HepG2 (cell line): ENCODE results near the gene FRG1. TPM values are rescaled to one million over a fixed set of nuclear protein-coding genes. Genes with fewer than 3 reads are reported as not detected.
"Not testable (repeated sequence)": the region's sequence is repeated elsewhere in the genome, so short reads cannot be mapped to it uniquely, and the experiment has no call there.

Experiments
- ATAC-seq: fragments of 200-7000 bp; cut with Tn5 transposase; 3 replicates; pipeline ENCODE4 v1.9.1; 2020; ENCODE audit warnings: mild to moderate bottlenecking, moderate library complexity
- BruUV-seq: library from RNA; stranded (reverse); fragments of 400-500 nt; replicated peaks from 2 replicates; lab custom pipeline; 2021; lab: Mats Ljungman, UMichigan
- CTCF ChIA-PET: fragments of 300-600 bp; formaldehyde crosslinking; extraction: SDS; loops from one replicate; lab custom pipeline; 2021; ENCODE audit warnings: low total read pairs, inconsistent platforms, low intra/inter-chr PET ratio; lab: Yijun Ruan, JAX
- POLR2A ChIA-PET: fragments of 350-600 bp; sonication (Branson Sonifier 250); formaldehyde crosslinking; loops from one replicate; lab custom pipeline; 2020; ENCODE audit warnings: antibody characterized with exemption, inconsistent platforms; lab: Yijun Ruan, JAX
- DNase-seq: peaks from one replicate; pipeline ENCODE4 v3.0.0-alpha.2; 2015; ENCODE audit warnings: low spot score
- FAIRE-seq: peaks from 3 replicates; lab custom pipeline; 2011; peaks lifted over from hg19 to GRCh38; lab: Jason Lieb, UNC
- H2AFZ ChIP-seq: one replicate; pipeline ENCODE4 v1.6.1; 2011; ENCODE audit warnings: low read length, inconsistent platforms
- H3K27ac ChIP-seq: fragments of 300-600 bp; 3 replicates; pipeline ENCODE4 v1.8.0; 2011; ENCODE audit warnings: mixed run types, mild to moderate bottlenecking, mixed read lengths, low read length, inconsistent platforms; ENCODE audit not compliant: insufficient read depth; ENCODE audit errors: extremely low read length
- H3K27me3 ChIP-seq, 2 experiments: fragments of 200-600 bp in 1 of 2; 2 replicates in 1 of 2; 3 replicates in 1 of 2; pipeline versions ENCODE4 v1.6.0 to v1.8.0; 2011; ENCODE audit warnings: low read length in 2 of 2, mild to moderate bottlenecking in 2 of 2, moderate library complexity in 2 of 2, inconsistent platforms in 1 of 2; ENCODE audit not compliant: insufficient read depth in 2 of 2, control insufficient read depth in 1 of 2
- H3K36me3 ChIP-seq, 2 experiments: fragments of 200-600 bp in 1 of 2; replicated peaks in 1 of 2; 2 replicates in 1 of 2; 3 replicates in 1 of 2; pipeline versions ENCODE4 v1.5.1 to v1.8.0; 2011; ENCODE audit warnings: low read length in 2 of 2, inconsistent platforms in 1 of 2; ENCODE audit not compliant: insufficient read depth in 2 of 2, control insufficient read depth in 1 of 2
- H3K4me1 ChIP-seq: 2 replicates; pipeline ENCODE4 v1.5.1; 2012; ENCODE audit warnings: low read length, inconsistent platforms; ENCODE audit not compliant: insufficient read depth
- H3K4me2 ChIP-seq: 2 replicates; pipeline ENCODE4 v1.6.0; 2011; ENCODE audit warnings: low read depth, low read length, inconsistent platforms
- H3K4me3 ChIP-seq, 3 experiments: fragments of 200-600 bp in 1 of 3; sonication (generic), shearing (Covaris generic) in 1 of 3; replicated peaks in 1 of 3; 2 replicates each; pipeline ENCODE4 v1.5.1; 2011 to 2016; ENCODE audit warnings: low read length in 3 of 3, inconsistent platforms in 2 of 3, low read depth in 2 of 3, mild to moderate bottlenecking in 2 of 3, control low read depth in 1 of 3, mixed read lengths in 1 of 3; ENCODE audit not compliant: insufficient read depth in 1 of 3
- H3K79me2 ChIP-seq: one replicate; pipeline ENCODE4 v1.6.1; 2011; ENCODE audit warnings: low read length, inconsistent platforms; ENCODE audit not compliant: insufficient read depth
- H3K9ac ChIP-seq: 2 replicates; pipeline ENCODE4 v1.6.0; 2011; ENCODE audit warnings: mild to moderate bottlenecking, low read depth, low read length, inconsistent platforms; ENCODE audit not compliant: insufficient read depth
- H3K9me3 ChIP-seq: 2 replicates; pipeline ENCODE4 v1.5.1; 2012; ENCODE audit warnings: mild to moderate bottlenecking, low read length
- H4K20me1 ChIP-seq: 2 replicates; pipeline ENCODE4 v1.6.0; 2011; ENCODE audit warnings: inconsistent platforms, mild to moderate bottlenecking, low read length, moderate library complexity; ENCODE audit not compliant: insufficient read depth
- NCOA1 ChIP-seq: sonication (generic); formaldehyde crosslinking; IDR thresholded peaks from 2 replicates; pipeline ENCODE4 v1.9.0; 2021; ENCODE audit warnings: missing genetic modification reagents
- SNRNP70 ChIP-seq: fragments of 200-400 bp; formaldehyde crosslinking; IDR thresholded peaks from 2 replicates; pipeline ENCODE4 v1.6.1; 2017; ENCODE audit warnings: mild to moderate bottlenecking, low read depth, low read length, moderate library complexity
- ZNF737 ChIP-seq: sonication (generic); formaldehyde crosslinking; IDR thresholded peaks from 2 replicates; pipeline ENCODE4 v1.5.0; 2020; ENCODE audit warnings: missing genetic modification reagents, mild to moderate bottlenecking, borderline replicate concordance
- ZNF776 ChIP-seq: sonication (generic); formaldehyde crosslinking; IDR thresholded peaks from 2 replicates; pipeline ENCODE4 v1.4.0; 2020; ENCODE audit warnings: mild to moderate bottlenecking, missing genetic modification reagents
- WGBS: methylation state at CpG from one replicate; pipeline ENCODE4 v1.1.6; 2017; ENCODE audit warnings: low lambda C conversion rate; 5-methylcytosine and 5-hydroxymethylcytosine counted together
- in situ Hi-C: cut with HindIII; loops from 2 replicates; pipeline ENCODE4 v1.10.0; 2017; ENCODE audit warnings: low pct_unique_long_range_greater_than_20kb; ENCODE audit not compliant: extremely low pct_ligation_motif_present
- intact Hi-C: fragments of 100-400 bp; cut with micrococcal nuclease; formaldehyde crosslinking; loops from one replicate; pipeline ENCODE4 v1.10.0; 2022; ENCODE audit not compliant: unreplicated experiment
- polyA plus RNA-seq, 8 experiments: library from polyadenylated mRNA; depleted of rRNA in 3 of 8; stranded (reverse) in 7 of 8; unstranded in 1 of 8; fragments of >200 nt; fragmentation: Illumina TruSeq in 4 of 8; extraction: Trizol in 4 of 8; gene quantifications; 2 replicates each; pipeline versions ENCODE4 v1.2.1 to v1.2.3, GENCODE V29; 2011 to 2016; ENCODE audit warnings: low read depth in 4 of 8, missing spikeins in 1 of 8, mixed read lengths in 1 of 8; ENCODE audit not compliant: insufficient read depth in 1 of 8
- total RNA-seq, 5 experiments: library from RNA; depleted of rRNA; stranded (reverse); fragments of >200 nt; fragmentation: Illumina TruSeq; extraction: Trizol; gene quantifications; 2 replicates each; pipeline ENCODE4 v1.2.3, GENCODE V29; 2016; ENCODE audit warnings: low read depth in 1 of 5
- TF ChIP-seq, protein P1 (sequence below): sonication (generic); formaldehyde crosslinking; IDR thresholded peaks from 2 replicates; pipeline ENCODE4 v1.5.0; 2020; ENCODE audit warnings: missing genetic modification reagents
- TF ChIP-seq, protein P2 (sequence below): sonication (generic); formaldehyde crosslinking; IDR thresholded peaks from 2 replicates; pipeline ENCODE4 v1.4.0; 2020; ENCODE audit warnings: mild to moderate bottlenecking, missing genetic modification reagents, borderline replicate concordance

Gene FRG1
- total and polyA plus RNA-seq, 2 of the 13 experiments (the other 11 are each of a cell fraction or from before 2014, with no cell fraction given) = 5.7 to 42.6 TPM

- in situ Hi-C loops = no loop called here
- no peak for DNase-seq
- intact Hi-C loops = no loop called here
- 1% methylated on average over 3 of the region's 3 CpGs for WGBS
- Histone ChIP-seq H3K4me2 (no peak overlapping the region), H3K27ac (no peak overlapping the region), H3K4me1 (no peaks in the 10 kb centered on the region), H3K9me3 (no peaks in the 10 kb centered on the region), H4K20me1 (no peaks in the 10 kb centered on the region), H3K4me3 (no peak overlapping the region), H3K36me3 (no peaks in the 10 kb centered on the region), H3K27me3 (no peaks in the 10 kb centered on the region), H3K79me2 (no peaks in the 10 kb centered on the region), H2AFZ (no peak overlapping the region), H3K9ac (no peak overlapping the region)
- no TSS peak for BruUV-seq
- FAIRE-seq = no peak
- CTCF ChIA-PET = no interaction called here
- TF ChIP-seq ZNF776 (no peak), NCOA1 (CRISPR knock-in tag) (no peak), ZNF737 (CRISPR knock-in tag) (no peak), SNRNP70 (no peak)
- TF ChIP-seq, protein P1, sequence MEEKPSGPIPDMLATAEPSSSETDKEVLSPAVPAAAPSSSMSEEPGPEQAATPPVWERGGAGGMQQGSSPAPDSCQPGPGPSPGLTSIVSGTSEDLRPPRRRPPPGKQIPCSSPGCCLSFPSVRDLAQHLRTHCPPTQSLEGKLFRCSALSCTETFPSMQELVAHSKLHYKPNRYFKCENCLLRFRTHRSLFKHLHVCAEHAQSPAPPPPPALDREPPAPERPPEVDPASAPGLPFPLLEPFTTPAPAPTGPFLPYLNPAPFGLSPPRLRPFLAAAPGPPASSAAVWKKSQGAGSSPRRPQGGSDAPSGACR (CRISPR knock-in tag) = no peak
- TF ChIP-seq, protein P2, sequence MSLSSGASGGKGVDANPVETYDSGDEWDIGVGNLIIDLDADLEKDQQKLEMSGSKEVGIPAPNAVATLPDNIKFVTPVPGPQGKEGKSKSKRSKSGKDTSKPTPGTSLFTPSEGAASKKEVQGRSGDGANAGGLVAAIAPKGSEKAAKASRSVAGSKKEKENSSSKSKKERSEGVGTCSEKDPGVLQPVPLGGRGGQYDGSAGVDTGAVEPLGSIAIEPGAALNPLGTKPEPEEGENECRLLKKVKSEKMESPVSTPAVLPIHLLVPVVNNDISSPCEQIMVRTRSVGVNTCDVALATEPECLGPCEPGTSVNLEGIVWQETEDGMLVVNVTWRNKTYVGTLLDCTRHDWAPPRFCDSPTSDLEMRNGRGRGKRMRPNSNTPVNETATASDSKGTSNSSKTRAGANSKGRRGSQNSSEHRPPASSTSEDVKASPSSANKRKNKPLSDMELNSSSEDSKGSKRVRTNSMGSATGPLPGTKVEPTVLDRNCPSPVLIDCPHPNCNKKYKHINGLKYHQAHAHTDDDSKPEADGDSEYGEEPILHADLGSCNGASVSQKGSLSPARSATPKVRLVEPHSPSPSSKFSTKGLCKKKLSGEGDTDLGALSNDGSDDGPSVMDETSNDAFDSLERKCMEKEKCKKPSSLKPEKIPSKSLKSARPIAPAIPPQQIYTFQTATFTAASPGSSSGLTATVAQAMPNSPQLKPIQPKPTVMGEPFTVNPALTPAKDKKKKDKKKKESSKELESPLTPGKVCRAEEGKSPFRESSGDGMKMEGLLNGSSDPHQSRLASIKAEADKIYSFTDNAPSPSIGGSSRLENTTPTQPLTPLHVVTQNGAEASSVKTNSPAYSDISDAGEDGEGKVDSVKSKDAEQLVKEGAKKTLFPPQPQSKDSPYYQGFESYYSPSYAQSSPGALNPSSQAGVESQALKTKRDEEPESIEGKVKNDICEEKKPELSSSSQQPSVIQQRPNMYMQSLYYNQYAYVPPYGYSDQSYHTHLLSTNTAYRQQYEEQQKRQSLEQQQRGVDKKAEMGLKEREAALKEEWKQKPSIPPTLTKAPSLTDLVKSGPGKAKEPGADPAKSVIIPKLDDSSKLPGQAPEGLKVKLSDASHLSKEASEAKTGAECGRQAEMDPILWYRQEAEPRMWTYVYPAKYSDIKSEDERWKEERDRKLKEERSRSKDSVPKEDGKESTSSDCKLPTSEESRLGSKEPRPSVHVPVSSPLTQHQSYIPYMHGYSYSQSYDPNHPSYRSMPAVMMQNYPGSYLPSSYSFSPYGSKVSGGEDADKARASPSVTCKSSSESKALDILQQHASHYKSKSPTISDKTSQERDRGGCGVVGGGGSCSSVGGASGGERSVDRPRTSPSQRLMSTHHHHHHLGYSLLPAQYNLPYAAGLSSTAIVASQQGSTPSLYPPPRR (CRISPR knock-in tag) = no peak
- no peak for ATAC-seq
- POLR2A ChIA-PET = no interaction called here
Measured at GRCh38 chr4:189897667-189898066, 43.0 kb upstream of the FRG1 start.

DNA sequence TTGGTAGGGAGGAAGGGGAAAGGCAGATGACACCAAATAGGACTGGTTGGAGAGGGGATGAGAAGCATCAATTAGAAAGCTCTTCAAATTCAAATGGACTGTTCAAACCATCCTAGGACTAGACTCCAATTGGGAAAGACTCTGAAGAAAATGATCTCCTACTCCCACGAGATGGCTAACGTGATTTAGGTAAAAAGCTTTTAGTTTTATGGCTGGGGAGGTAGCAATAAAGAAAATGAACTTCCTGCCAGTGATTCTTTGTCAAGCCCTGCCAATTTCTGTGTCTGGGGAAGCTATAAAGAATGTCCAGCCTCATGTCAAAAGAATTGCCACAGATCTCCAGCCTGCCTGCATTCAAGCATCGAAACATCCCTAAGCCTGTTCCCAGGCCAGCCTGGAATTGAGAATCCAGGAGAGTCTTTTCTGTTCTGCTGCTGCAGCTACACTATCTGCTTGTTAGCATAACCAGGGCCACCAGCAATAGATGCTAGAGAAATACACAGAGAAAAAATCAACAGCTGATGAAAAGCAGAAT, 41.1 kb upstream of the FRG1 start:
- CTCF ChIA-PET, ATAC-seq, H3K9me3 ChIP-seq, H4K20me1 ChIP-seq, H3K4me1 ChIP-seq, H3K4me2 ChIP-seq, H3K79me2 ChIP-seq, H3K27ac ChIP-seq, H2AFZ ChIP-seq, H3K4me3 ChIP-seq, POLR2A ChIA-PET, intact Hi-C loops, H3K9ac ChIP-seq, DNase-seq, H3K36me3 ChIP-seq, BruUV-seq, FAIRE-seq, H3K27me3 ChIP-seq: not testable (repeated sequence)
- in situ Hi-C loops = loop anchor here (10.0 kb wide), 1 partner anchor 465 kb away; no protein-coding TSS in a partner anchor
- WGBS = 4% methylated on average over 3 of the region's 3 CpGs
